ENCODE data around the gene GTPBP4. TPM values are rescaled to one million over a fixed set of nuclear protein-coding genes. Genes with fewer than 3 reads are reported as not detected.
A peak's percentile ranks its signal among the peaks of the same experiment; 100 is the strongest.

GTPBP4 gene
- polyA plus RNA-seq, 1 donor: 41.4 TPM

DNA sequence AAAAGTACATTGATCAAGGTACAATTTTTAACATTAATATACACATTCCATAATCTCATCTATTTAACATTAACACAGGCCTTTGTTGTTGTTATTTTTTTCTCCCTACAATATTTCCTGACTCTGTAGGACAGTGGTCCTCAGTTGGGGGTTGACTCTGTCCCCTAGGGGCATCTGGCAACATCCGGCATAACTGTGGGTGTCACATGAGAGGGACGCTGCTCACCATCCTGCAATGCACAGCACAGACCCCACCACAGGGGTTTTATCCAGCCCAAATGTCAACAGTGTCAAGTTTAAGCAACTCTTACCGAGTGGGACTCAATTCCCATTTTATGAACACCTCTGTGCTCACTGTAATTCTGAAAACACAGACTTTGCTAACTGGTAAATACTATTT, 51.9 kb downstream of the GTPBP4 start:
- no peak overlapping the region for H3K27ac ChIP-seq (ENCODE audit: low read length)
- H3K36me3 ChIP-seq (ENCODE audit: control insufficient read depth, insufficient read depth, low read length): peaks cover 35% of the 10 kb centered on the region
- H3K4me3 ChIP-seq (ENCODE audit: low read length): no peak overlapping the region
- DNase-seq: no peak
- H3K4me1 ChIP-seq (ENCODE audit: control insufficient read depth, insufficient read depth, low read length): no peaks in the 10 kb centered on the region
- no peaks in the 10 kb centered on the region for H3K27me3 ChIP-seq (ENCODE audit: control insufficient read depth, insufficient read depth, low read length)
- no peaks in the 10 kb centered on the region for H3K9me3 ChIP-seq (ENCODE audit: control insufficient read depth, low read depth, low read length)
- 83% methylated on average over 1 of the region's 3 CpGs for WGBS (ENCODE audit: insufficient coverage, low lambda C conversion rate)

DNA sequence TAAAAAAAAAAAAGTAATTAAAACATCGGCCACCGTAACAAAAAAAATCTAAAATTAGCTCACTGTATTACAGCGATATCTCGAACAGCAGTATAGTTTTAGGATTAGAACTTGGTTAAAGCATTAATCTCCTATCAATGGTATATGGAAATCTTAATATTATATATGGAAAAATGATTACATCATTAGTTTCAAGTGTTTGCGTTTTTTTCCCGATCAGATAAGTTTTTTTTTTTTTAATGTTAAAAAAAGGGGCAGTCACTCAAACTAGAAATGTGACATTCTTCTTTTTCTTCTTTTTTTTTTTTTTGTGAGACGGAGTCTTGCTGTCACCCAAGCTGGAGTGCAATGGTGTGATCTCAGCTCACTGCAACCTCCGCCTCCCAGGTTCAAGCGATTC, 53.3 kb downstream of the GTPBP4 start:
- no peak overlapping the region for H3K4me3 ChIP-seq (ENCODE audit: low read length)
- no peak for DNase-seq
- WGBS (ENCODE audit: insufficient coverage, low lambda C conversion rate): 100% methylated on average over 2 of the region's 9 CpGs

DNA sequence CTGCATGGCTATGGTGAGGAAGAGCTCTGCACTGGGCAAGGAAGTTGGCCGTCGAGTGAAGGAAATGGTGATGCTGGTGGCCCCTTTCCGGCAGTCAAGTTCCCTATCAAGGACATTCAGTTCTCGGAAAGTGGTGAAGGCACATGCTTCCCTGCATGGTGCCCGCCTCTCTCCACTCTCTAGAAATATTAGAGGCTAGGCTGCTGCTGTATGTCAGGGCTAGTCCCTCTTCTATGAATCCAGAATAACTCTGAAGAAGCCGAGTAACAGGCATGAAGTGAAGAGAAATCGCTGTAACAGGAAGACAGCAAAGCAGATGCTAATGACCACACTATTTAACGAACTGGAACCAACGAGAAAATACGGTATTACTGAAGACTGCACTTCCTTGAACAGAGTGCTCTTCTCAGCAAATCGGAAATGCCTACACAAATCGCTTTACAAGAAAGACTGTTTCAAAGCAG, 55.3 kb downstream of the GTPBP4 start:
- H3K9me3 ChIP-seq (ENCODE audit: control insufficient read depth, low read depth, low read length): no peaks in the 10 kb centered on the region
- no peak for DNase-seq
- peaks cover 27% of the 10 kb centered on the region for H3K36me3 ChIP-seq (ENCODE audit: control insufficient read depth, insufficient read depth, low read length)
- H3K27ac ChIP-seq (ENCODE audit: low read length): no peak overlapping the region
- peaks cover 3% of the 10 kb centered on the region for H3K4me1 ChIP-seq (ENCODE audit: control insufficient read depth, insufficient read depth, low read length)
- H3K4me3 ChIP-seq (ENCODE audit: low read length): no peak overlapping the region
- 60% methylated on average over 1 of the region's 12 CpGs for WGBS (ENCODE audit: insufficient coverage, low lambda C conversion rate)
- no peaks in the 10 kb centered on the region for H3K27me3 ChIP-seq (ENCODE audit: control insufficient read depth, insufficient read depth, low read length)

More for the DNA sequence above, 53.3 kb downstream of the GTPBP4 start:
- Histone ChIP-seq H3K27me3 (ENCODE audit: control insufficient read depth, insufficient read depth, low read length) (no peaks in the 10 kb centered on the region), H3K27ac (ENCODE audit: low read length) (no peak overlapping the region), H3K36me3 (ENCODE audit: control insufficient read depth, insufficient read depth, low read length) (peaks cover 35% of the 10 kb centered on the region), H3K4me1 (ENCODE audit: control insufficient read depth, insufficient read depth, low read length) (no peaks in the 10 kb centered on the region), H3K9me3 (ENCODE audit: control insufficient read depth, low read depth, low read length) (no peaks in the 10 kb centered on the region)

DNA sequence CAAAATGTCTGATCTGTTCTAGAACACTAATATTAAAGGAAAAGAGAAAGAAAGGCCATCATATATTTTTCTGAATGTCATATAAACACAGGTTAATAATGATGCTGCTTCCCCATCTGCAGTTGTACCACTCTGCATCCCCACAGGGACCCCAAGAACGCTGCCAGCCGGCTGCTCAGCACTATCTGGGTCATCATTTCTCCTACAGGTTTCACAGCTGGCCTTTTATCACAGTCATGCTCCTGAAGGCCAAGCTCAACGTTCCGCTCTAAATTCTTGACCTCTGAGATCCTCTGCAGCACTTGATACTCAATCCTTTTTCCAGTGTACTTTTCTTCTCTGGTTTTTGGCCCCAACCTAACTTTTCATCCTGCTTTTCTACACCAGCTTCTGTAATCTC, 55.9 kb downstream of the GTPBP4 start:
- Histone ChIP-seq H3K36me3 (ENCODE audit: control insufficient read depth, insufficient read depth, low read length) (peaks cover 27% of the 10 kb centered on the region), H3K27me3 (ENCODE audit: control insufficient read depth, insufficient read depth, low read length) (no peaks in the 10 kb centered on the region), H3K4me3 (ENCODE audit: low read length) (no peak overlapping the region), H3K4me1 (ENCODE audit: control insufficient read depth, insufficient read depth, low read length) (peaks cover 3% of the 10 kb centered on the region), H3K9me3 (ENCODE audit: control insufficient read depth, low read depth, low read length) (no peaks in the 10 kb centered on the region), H3K27ac (ENCODE audit: low read length) (no peak overlapping the region)
- 83% methylated on average over 2 of the region's 4 CpGs for WGBS (ENCODE audit: insufficient coverage, low lambda C conversion rate)
- no peak for DNase-seq

DNA sequence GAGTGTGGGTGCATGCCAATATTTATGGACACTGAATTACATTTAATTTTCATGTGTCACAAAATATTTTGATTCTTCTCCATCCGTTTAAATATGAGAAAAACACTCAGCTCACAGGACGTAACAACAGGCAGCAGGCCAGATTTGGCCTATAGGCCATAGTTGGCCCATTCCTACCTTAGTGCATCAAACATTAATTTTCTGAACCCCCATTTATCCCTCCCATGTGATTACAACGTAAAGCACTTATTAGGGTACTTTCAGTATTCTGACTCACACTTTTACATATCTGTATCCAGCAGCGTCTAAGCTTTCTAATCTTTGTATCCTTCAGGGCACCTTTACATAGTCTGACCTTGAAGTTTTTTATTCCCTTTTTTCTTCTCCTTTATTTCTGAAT, 56.7 kb downstream of the GTPBP4 start:
- Histone ChIP-seq H3K27ac (ENCODE audit: low read length) (no peak overlapping the region), H3K36me3 (ENCODE audit: control insufficient read depth, insufficient read depth, low read length) (peaks cover 24% of the 10 kb centered on the region), H3K4me3 (ENCODE audit: low read length) (no peak overlapping the region), H3K9me3 (ENCODE audit: control insufficient read depth, low read depth, low read length) (no peaks in the 10 kb centered on the region), H3K27me3 (ENCODE audit: control insufficient read depth, insufficient read depth, low read length) (no peaks in the 10 kb centered on the region), H3K4me1 (ENCODE audit: control insufficient read depth, insufficient read depth, low read length) (peaks cover 3% of the 10 kb centered on the region)
- no peak for DNase-seq
- 49% methylated on average over 3 of the region's 4 CpGs for WGBS (ENCODE audit: insufficient coverage, low lambda C conversion rate)

DNA sequence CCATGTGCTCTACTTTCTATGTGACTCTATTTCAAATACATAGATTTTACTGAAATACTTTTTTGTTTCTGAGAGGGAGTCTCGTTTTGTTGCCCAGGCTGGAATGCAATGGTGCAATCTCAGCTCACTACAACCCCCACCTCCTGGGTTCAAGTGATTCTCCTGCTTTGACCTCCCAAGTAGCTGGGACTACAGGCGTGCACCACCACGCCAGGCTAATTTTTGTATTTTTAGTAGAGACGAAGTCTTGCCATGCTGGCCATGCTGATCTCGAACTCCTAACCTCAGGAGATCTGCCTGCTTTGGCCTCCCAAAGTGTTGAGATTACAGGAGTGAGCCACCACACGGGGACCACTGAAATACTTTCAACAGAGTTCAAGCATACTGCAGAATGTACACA, 57.2 kb downstream of the GTPBP4 start:
- Histone ChIP-seq H3K27me3 (ENCODE audit: control insufficient read depth, insufficient read depth, low read length) (no peaks in the 10 kb centered on the region), H3K4me3 (ENCODE audit: low read length) (no peak overlapping the region), H3K9me3 (ENCODE audit: control insufficient read depth, low read depth, low read length) (no peaks in the 10 kb centered on the region), H3K4me1 (ENCODE audit: control insufficient read depth, insufficient read depth, low read length) (peaks cover 4% of the 10 kb centered on the region), H3K36me3 (ENCODE audit: control insufficient read depth, insufficient read depth, low read length) (peaks cover 24% of the 10 kb centered on the region), H3K27ac (ENCODE audit: low read length) (no peak overlapping the region)
- no CpG with 5 or more reads among the region's 6 CpGs for WGBS (ENCODE audit: insufficient coverage, low lambda C conversion rate)
- DNase-seq: no peak

DNA sequence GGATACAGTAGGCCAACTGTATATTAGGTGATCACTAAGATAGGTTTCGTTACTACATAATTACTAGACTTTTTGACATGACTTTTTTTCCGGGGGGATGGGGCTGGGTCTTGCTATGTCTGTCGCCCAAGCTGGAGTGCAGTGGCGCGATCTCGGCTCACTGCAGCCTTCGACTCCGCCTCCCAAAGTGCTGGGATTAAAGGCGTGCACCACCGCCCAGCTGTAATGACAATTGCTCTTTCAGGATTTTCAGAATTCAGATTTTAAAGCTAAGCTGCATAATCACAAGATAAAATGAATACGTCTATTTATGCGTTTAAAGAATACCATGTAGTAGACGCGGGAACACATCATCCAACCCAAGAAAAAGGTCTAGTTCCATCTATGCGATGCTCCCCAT, 59.7 kb downstream of the GTPBP4 start:
- 0% methylated on average over 2 of the region's 15 CpGs for WGBS (ENCODE audit: insufficient coverage, low lambda C conversion rate)
- Histone ChIP-seq H3K9me3 (ENCODE audit: control insufficient read depth, low read depth, low read length) (no peaks in the 10 kb centered on the region), H3K27me3 (ENCODE audit: control insufficient read depth, insufficient read depth, low read length) (no peaks in the 10 kb centered on the region), H3K4me1 (ENCODE audit: control insufficient read depth, insufficient read depth, low read length) (peaks cover 8% of the 10 kb centered on the region), H3K27ac (ENCODE audit: low read length) (peak overlapping the region; percentile 90), H3K4me3 (ENCODE audit: low read length) (peak overlapping the region; percentile 84), H3K36me3 (ENCODE audit: control insufficient read depth, insufficient read depth, low read length) (peaks cover 23% of the 10 kb centered on the region)
- DNase-seq: no peak

DNA sequence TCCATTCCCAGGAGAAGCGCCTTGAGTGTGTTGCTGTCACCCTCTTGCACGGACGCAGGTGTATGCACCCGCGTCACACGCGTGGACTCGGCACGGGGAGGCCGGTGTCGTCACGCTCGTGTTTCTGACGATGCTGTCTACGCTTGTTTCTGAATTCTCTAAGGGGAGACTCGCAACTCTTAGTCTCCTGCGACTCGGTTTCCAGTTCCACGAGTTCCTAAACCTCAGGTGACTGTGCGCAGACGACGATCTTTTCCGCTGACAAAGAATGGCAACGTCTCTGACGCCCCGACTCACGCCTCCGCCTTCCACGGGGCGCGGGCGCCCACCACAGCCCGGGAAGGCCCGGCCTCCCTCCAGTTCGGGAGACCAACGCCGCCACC, 60.1 kb downstream of the GTPBP4 start:
- peaks cover 8% of the 10 kb centered on the region for H3K4me1 ChIP-seq (ENCODE audit: control insufficient read depth, insufficient read depth, low read length)
- H3K27me3 ChIP-seq (ENCODE audit: control insufficient read depth, insufficient read depth, low read length): no peaks in the 10 kb centered on the region
- peak overlapping the region; percentile 90 for H3K27ac ChIP-seq (ENCODE audit: low read length)
- H3K9me3 ChIP-seq (ENCODE audit: control insufficient read depth, low read depth, low read length): no peaks in the 10 kb centered on the region
- H3K4me3 ChIP-seq (ENCODE audit: low read length): peak overlapping the region; percentile 84
- DNase-seq: peak in 1 of 2 donors; percentile 52
- WGBS (ENCODE audit: insufficient coverage, low lambda C conversion rate): no CpG with 5 or more reads among the region's 37 CpGs
- H3K36me3 ChIP-seq (ENCODE audit: control insufficient read depth, insufficient read depth, low read length): peaks cover 25% of the 10 kb centered on the region

DNA sequence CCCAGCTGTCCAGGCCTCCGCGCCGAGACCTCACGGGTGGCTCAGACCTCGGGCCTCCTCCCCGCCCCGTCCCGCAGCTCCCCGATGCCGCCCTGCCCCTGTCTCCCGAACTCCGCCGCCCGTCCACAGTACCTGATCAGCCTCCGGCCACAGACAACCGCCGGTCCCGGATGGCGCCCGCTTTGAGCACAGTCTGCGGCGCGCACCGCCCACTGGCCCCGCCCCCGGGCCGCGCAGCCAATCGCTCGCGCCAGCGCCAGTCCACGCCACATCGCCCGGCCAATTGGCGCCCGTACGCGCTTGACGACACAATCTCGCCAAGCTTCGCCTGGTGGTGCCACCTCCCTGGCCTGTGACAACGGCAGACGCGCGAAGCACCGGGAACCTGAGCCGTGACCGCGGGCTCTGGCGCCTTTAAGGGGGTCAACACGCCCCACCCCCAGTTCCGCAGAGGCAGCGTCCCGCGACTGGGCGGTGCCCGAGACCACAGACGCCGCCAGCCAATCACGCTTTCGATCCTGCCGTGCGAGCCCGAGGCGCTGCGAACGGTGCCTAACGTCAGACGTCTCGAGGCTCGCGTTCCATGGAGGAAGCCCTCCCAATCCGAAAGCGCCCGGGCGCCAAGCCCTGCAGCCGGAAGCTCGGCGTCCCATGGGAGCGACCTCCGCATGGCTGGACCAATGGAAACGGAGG, 60.6 kb downstream of the GTPBP4 start, which contains the start of gene IDI1:
Gene IDI1 (minus strand): TSS at position 388 of the 693 bp plus-strand sequence. CDS start 116 bp downstream, at position 272.
- Histone ChIP-seq H3K27ac (ENCODE audit: low read length) (peak within 1 kb of the TSS; percentile 90), H3K9me3 (ENCODE audit: control insufficient read depth, low read depth, low read length) (no peaks in the 10 kb centered on the region), H3K36me3 (ENCODE audit: control insufficient read depth, insufficient read depth, low read length) (peaks cover 24% of the 10 kb centered on the region), H3K27me3 (ENCODE audit: control insufficient read depth, insufficient read depth, low read length) (no peaks in the 10 kb centered on the region), H3K4me3 (ENCODE audit: low read length) (peak within 1 kb of the TSS; percentile 84), H3K4me1 (ENCODE audit: control insufficient read depth, insufficient read depth, low read length) (peaks cover 8% of the 10 kb centered on the region)
- WGBS (ENCODE audit: insufficient coverage, low lambda C conversion rate): no CpG with 5 or more reads among the region's 83 CpGs
- DNase-seq: peak; percentile 98 to 99

DNA sequence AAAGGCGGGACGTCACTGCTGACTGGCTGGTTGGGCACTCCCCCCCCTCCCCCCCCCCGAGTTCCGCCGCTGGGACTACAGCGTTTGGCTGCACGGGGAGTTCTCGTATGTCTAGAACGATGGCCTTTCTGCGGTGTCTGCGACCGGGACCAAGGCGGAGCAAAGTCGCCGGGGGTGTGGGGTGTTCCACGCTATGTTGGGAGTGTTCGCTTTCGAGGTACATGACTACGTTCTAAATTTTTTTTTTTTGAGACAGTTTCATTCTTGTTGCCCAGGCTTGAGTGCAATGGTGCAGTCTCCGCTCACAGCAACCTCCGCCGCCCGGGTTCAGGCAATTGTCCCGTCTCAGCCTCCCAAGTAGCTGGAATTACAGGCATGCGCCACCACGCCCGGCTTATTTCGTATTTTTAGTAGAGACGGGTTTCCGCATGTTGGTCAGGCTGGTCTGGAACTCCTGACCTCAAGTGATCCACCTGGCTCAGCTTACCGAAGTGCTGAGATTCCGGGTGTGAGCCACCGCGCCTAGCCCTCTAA, 61.3 kb downstream of the GTPBP4 start:
- Histone ChIP-seq H3K4me3 (ENCODE audit: low read length) (peak overlapping the region; percentile 84), H3K36me3 (ENCODE audit: control insufficient read depth, insufficient read depth, low read length) (peaks cover 22% of the 10 kb centered on the region), H3K27ac (ENCODE audit: low read length) (peak overlapping the region; percentile 90), H3K4me1 (ENCODE audit: control insufficient read depth, insufficient read depth, low read length) (peaks cover 8% of the 10 kb centered on the region), H3K27me3 (ENCODE audit: control insufficient read depth, insufficient read depth, low read length) (no peaks in the 10 kb centered on the region), H3K9me3 (ENCODE audit: control insufficient read depth, low read depth, low read length) (no peaks in the 10 kb centered on the region)
- DNase-seq: peak in 1 of 2 donors; percentile 8
- WGBS (ENCODE audit: insufficient coverage, low lambda C conversion rate): no CpG with 5 or more reads among the region's 34 CpGs
